22Rv1 (cell line): ENCODE results near the gene EGFLAM.

Experiments
- H3K27ac ChIP-seq: fragments of 450-650 bp; 2 replicates; pipeline ENCODE4 v1.5.1; 2017
- CTCF ChIP-seq: fragments of 450-650 bp; IDR thresholded peaks from 2 replicates; pipeline ENCODE4 v1.5.1; 2017; ENCODE audit warnings: mild to moderate bottlenecking
- ZFX ChIP-seq: fragments of 450-650 bp; IDR thresholded peaks from 2 replicates; pipeline ENCODE4 v1.6.1; 2017; ENCODE audit warnings: antibody characterized with exemption, borderline replicate concordance

Gene EGFLAM

GRCh38 chr5:38265546-38266179, 7.3 kb downstream of the EGFLAM start:
- no peak overlapping the region for H3K27ac ChIP-seq
- TF ChIP-seq ZFX, result no peak
- TF ChIP-seq CTCF, result peak; percentile 95

- no peak for TF ChIP-seq ZFX
- TF ChIP-seq CTCF, result no peak
- no peak overlapping the region for H3K27ac ChIP-seq
Observed at GRCh38 chr5:38267372-38267771, 9.0 kb downstream of the EGFLAM start.

- no peak overlapping the region for H3K27ac ChIP-seq
- TF ChIP-seq ZFX (no peak), CTCF (no peak)
Observed at GRCh38 chr5:38273626-38274025, 15.3 kb downstream of the EGFLAM start.

- no peak for TF ChIP-seq CTCF
- no peak for TF ChIP-seq ZFX
Observed at GRCh38 chr5:38274370-38274769, 16.0 kb downstream of the EGFLAM start.

GRCh38 chr5:38284384-38284783, 26.0 kb downstream of the EGFLAM start:
- H3K27ac ChIP-seq, result no peak overlapping the region
- TF ChIP-seq CTCF, result no peak
- TF ChIP-seq ZFX, result no peak

More at GRCh38 chr5:38274370-38274769, 16.0 kb downstream of the EGFLAM start:
- no peak overlapping the region for H3K27ac ChIP-seq

- H3K27ac ChIP-seq, result no peak overlapping the region
- TF ChIP-seq CTCF (no peak), ZFX (no peak)
Observed at GRCh38 chr5:38285226-38285625, 26.9 kb downstream of the EGFLAM start.

- TF ChIP-seq CTCF, result no peak
- H3K27ac ChIP-seq, result no peak overlapping the region
Observed at GRCh38 chr5:38286002-38286401, 27.6 kb downstream of the EGFLAM start.
